Thoracic aorta (tissue), 2 donors: ENCODE results near the gene ASIC1. TPM values are rescaled to one million over a fixed set of nuclear protein-coding genes. Genes with fewer than 3 reads are reported as not detected.

Source experiments
- ATAC-seq: fragments of 150-250 bp; one replicate; pipeline ENCODE4 v1.8.0; 2017; ENCODE audit warnings: low read depth; ENCODE audit not compliant: insufficient number of reproducible peaks, low FRiP score
- DNase-seq: peaks from one replicate; pipeline ENCODE4 v3.0.0-alpha.2; 2020; ENCODE audit warnings: low spot score
- H3K27ac ChIP-seq, 2 donors: fragments of 200-600 bp; sonication (generic); 1 replicate in 1 of 2; 2 replicates in 1 of 2; pipeline ENCODE4 v1.5.1; 2016; ENCODE audit warnings: mild to moderate bottlenecking in 2 of 2, moderate library complexity in 2 of 2
- H3K27me3 ChIP-seq: fragments of 200-600 bp; sonication (generic); replicated peaks from 2 replicates; pipeline ENCODE4 v1.6.0; 2016; ENCODE audit warnings: mild to moderate bottlenecking; ENCODE audit not compliant: insufficient read depth
- H3K36me3 ChIP-seq: fragments of 200-600 bp; sonication (generic); one replicate; pipeline ENCODE4 v1.5.1; 2016
- H3K4me1 ChIP-seq, 2 donors: fragments of 200-600 bp; sonication (generic); 1 replicate in 1 of 2; 2 replicates in 1 of 2; pipeline versions ENCODE4 v1.5.1 to v1.6.0; 2016; ENCODE audit warnings: low read depth in 2 of 2, mild to moderate bottlenecking in 1 of 2; ENCODE audit not compliant: control insufficient read depth in 1 of 2
- H3K4me3 ChIP-seq: fragments of 200-600 bp; sonication (generic); 2 replicates; pipeline ENCODE4 v1.5.1; 2016; ENCODE audit warnings: mild to moderate bottlenecking
- H3K9me3 ChIP-seq: fragments of 200-600 bp; sonication (generic); 2 replicates; pipeline ENCODE4 v1.5.1; 2016
- CTCF ChIP-seq: fragments of 200-600 bp; sonication (generic); IDR thresholded peaks from one replicate; pipeline ENCODE4 v1.5.1; 2019; ENCODE audit warnings: antibody characterized with exemption
- total RNA-seq, 2 donors: library from RNA; depleted of rRNA; stranded (reverse); fragments of >200 nt; gene quantifications; one replicate each; pipeline versions ENCODE4 v1.1.0 to v1.2.3, GENCODE V29; 2016

The ASIC1 gene
- total RNA-seq, 2 donors from 2014 or later: not detected

GRCh38 chr12:50017641-50018040 is 39.8 kb upstream of the ASIC1 start:
- no peak for ATAC-seq
- no peak for TF ChIP-seq CTCF
- H3K27ac ChIP-seq: no peak overlapping the region

GRCh38 chr12:50018154-50018553 is 39.2 kb upstream of the ASIC1 start:
- ATAC-seq (no peak), DNase-seq (no peak)
- H3K36me3 ChIP-seq: no peaks in the 10 kb centered on the region
- H3K9me3 ChIP-seq: no peaks in the 10 kb centered on the region
- no peak overlapping the region for H3K27ac ChIP-seq
- H3K4me3 ChIP-seq: no peak overlapping the region
- H3K4me1 ChIP-seq: peaks cover 0 to 10% of the 10 kb centered on the region in 2 donors
- no peak for TF ChIP-seq CTCF
- H3K27me3 ChIP-seq: no peaks in the 10 kb centered on the region

More at GRCh38 chr12:50017641-50018040, 39.8 kb upstream of the ASIC1 start:
- Histone ChIP-seq H3K4me3 (no peak overlapping the region), H3K36me3 (no peaks in the 10 kb centered on the region), H3K9me3 (no peaks in the 10 kb centered on the region), H3K4me1 (peaks cover 0 to 10% of the 10 kb centered on the region in 2 donors), H3K27me3 (no peaks in the 10 kb centered on the region)
- DNase-seq: no peak

- H3K27me3 ChIP-seq: no peaks in the 10 kb centered on the region
- H3K4me1 ChIP-seq: peaks cover 0 to 10% of the 10 kb centered on the region in 2 donors
- H3K9me3 ChIP-seq: no peaks in the 10 kb centered on the region
- no peak overlapping the region for H3K27ac ChIP-seq
- H3K36me3 ChIP-seq: no peaks in the 10 kb centered on the region
- TF ChIP-seq CTCF: no peak
- H3K4me3 ChIP-seq: no peak overlapping the region
- no peak for ATAC-seq
- DNase-seq: no peak
These were observed 38.4 kb upstream of the ASIC1 start for GRCh38 chr12:50018968-50019367.

GRCh38 chr12:50019524-50019923 is 37.9 kb upstream of the ASIC1 start:
- H3K4me1 ChIP-seq: peaks cover 1 to 14% of the 10 kb centered on the region in 2 donors
- H3K27ac ChIP-seq: no peak overlapping the region
- H3K4me3 ChIP-seq: no peak overlapping the region
- H3K9me3 ChIP-seq: no peaks in the 10 kb centered on the region
- H3K36me3 ChIP-seq: no peaks in the 10 kb centered on the region
- TF ChIP-seq CTCF: no peak
- H3K27me3 ChIP-seq: no peaks in the 10 kb centered on the region
- ATAC-seq: no peak
- DNase-seq: no peak

- TF ChIP-seq CTCF: no peak
- Histone ChIP-seq H3K36me3 (no peaks in the 10 kb centered on the region), H3K4me1 (peaks cover 8 to 20% of the 10 kb centered on the region in 2 donors), H3K9me3 (no peaks in the 10 kb centered on the region), H3K4me3 (no peak overlapping the region), H3K27me3 (no peaks in the 10 kb centered on the region), H3K27ac (no peak overlapping the region)
- DNase-seq (no peak), ATAC-seq (no peak)
These were observed 36.4 kb upstream of the ASIC1 start for GRCh38 chr12:50021031-50021430.
